Activated CD4-positive, CD25-positive, alpha-beta regulatory T cell treated with anti-CD3 and anti-CD28 coated beads, Interleukin-2, amount 50 U/mL, for 24 hours (primary cell): ENCODE results near the gene EPHB1.

Experiments
- ATAC-seq, 2 donors: fragments of 150-1000 bp; cut with Tn5 transposase; one replicate each; pipeline ENCODE4 v1.10.0; 2021; ENCODE audit warnings: mild to moderate bottlenecking in 1 of 2, moderate library complexity in 1 of 2

Gene EPHB1

GRCh38 chr3:134794950-134795745 is at the start of gene EPHB1:
Gene EPHB1 (plus strand): TSS chr3:134795260.
- ATAC-seq = peak; percentile 73

DNA sequence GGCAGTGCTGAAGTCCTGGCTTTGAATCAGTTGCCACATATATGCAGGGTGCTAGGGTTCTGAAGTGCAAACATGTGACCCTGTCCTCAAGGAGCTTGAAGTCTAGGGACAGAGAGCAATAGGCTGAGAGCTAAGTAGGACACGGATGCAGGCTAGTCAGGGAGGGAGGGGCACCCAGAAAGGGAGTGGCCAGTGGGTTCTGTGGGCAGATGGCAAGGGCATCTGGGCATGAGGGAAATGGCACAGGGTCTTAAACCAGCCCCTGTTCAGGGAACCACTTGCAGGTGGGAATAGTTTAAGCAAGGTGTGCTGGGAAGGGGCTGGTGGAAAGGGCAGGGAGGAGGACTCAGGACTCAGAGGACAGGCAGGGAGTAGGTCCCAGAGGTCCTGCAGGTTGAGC is 46.4 kb upstream of the EPHB1 start:
- no peak for ATAC-seq

DNA sequence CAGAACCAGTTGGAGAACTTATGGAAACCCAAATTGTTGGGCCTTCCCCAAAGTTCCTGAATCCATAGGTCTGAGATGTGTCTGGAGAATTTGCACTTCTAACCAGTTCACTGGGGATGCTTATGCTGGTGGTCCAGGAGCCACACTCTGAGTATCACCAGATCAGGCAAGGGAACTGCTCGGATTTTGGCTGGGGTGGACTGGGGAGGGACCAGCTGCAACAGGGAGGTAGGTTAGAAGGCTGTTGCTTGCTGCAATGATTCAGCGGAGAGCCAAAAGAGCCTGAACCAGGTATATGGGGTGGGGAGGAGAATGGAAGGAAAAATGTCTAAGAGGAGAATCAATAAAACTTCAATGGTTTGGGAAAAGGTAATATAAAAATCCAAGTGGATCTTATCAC is 45.9 kb upstream of the EPHB1 start:
- ATAC-seq = no peak

- no peak for ATAC-seq
Measured at GRCh38 chr3:134749802-134750553, 45.1 kb upstream of the EPHB1 start.

DNA sequence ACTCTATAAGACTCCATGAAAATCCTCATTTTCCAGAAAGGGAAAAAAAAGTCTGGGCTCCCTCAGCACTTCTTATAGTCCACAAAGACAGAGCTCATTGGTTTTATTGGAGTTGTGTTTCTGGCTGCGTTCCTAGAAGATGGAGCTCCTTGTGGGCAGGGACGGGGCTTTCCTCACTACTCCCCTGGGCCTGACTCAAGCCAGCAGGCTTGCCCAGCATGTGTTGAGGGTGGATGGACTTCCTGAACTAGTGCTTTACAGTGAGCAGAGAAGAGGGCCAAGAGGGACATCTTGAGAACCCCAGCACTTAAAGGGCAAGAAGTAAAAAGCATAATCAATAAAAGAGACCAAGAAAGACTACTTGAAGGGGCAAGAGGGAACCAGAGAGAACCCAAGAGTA is 43.2 kb upstream of the EPHB1 start:
- ATAC-seq = no peak

- ATAC-seq = no peak
Measured at GRCh38 chr3:134752761-134753461, 42.1 kb upstream of the EPHB1 start.

- ATAC-seq = no peak
Measured at GRCh38 chr3:134753999-134754742, 40.9 kb upstream of the EPHB1 start.

GRCh38 chr3:134754768-134755559 is 40.1 kb upstream of the EPHB1 start:
- ATAC-seq = no peak

- ATAC-seq = no peak
Measured at GRCh38 chr3:134755821-134756220, 39.2 kb upstream of the EPHB1 start.

GRCh38 chr3:134757549-134758069 is 37.5 kb upstream of the EPHB1 start:
- ATAC-seq = no peak

DNA sequence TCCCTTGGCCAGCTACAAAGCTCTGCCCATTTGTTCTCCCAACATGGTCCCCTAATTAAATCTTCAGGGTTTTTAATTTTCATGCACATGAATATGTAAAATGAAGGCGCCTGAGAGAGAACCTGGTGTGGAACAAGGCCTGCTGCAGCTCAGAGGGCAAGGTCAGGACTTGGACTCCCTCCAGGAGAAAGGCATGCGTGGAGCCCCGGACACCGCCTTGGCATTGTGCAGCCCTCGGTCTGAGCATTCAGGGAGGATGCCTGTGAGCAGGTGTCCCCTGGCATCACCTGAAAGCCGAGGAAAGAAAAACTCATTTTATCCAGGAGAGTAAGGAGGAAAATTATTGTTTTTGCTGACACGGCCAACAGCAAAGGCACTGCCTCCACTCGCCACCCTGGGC is 33.8 kb upstream of the EPHB1 start:
- ATAC-seq = no peak

GRCh38 chr3:134762016-134762415 is 33.0 kb upstream of the EPHB1 start:
- no peak for ATAC-seq

- ATAC-seq = no peak
Measured at GRCh38 chr3:134765468-134765867, 29.6 kb upstream of the EPHB1 start.

DNA sequence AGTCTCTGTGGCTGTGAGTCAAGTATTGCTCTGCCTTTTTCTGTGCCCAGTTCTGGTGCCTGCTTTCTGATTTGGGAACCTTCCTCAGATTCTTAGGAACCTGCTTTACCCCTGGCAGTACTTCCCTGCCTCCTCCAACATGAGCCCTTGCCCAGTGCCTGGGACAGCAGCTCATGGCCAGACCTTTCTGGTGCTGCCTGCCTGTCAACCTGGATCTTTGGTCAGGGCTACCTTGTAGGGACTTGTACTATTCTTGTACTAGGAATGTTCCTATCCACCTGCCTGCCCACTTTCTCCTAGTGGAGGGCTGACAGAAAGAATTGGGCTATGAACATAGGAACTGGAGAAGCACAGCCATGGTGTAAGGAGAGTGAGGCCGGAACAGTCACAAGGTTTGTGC is 28.8 kb upstream of the EPHB1 start:
- ATAC-seq = no peak

DNA sequence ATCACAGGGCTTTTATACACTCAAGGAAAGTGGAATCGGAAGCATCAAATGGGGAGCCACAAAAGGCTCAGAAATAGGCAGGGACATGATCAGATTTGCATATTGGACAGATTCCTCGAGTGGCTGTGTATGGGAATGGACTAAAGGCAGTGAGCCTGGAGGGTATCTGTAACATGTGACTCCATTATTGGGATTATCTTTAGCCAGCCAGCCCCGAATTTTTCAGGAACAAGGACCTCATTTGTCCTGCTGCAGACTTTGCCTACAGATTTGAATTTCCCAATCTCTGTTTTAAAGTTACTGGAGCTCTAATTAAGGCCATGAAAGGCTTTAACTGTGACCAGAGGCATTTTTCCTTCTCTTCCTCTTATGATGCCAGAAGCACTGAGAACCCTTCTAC is 26.9 kb upstream of the EPHB1 start:
- no peak for ATAC-seq

DNA sequence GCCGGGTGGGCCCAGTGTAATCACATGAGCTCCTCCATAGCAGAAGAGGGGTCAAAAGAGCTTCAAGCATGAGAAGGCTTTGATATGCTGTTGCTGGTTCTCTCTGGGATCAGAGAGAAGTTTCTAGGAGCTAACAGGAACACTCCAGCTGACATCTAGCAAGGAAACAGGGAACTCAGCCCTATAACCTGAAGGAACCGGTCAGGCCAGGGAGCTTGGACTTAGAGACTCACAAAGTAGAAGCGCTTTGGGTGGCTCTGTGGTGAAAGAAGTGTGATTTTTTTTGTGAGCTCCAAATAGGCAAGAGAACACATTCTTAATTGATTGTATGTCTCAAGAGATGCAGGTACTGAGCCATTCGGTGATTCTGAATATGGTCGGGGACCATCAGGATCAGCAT is 26.2 kb upstream of the EPHB1 start:
- no peak for ATAC-seq

GRCh38 chr3:134769287-134769868 is 25.7 kb upstream of the EPHB1 start:
- ATAC-seq = no peak

- ATAC-seq = no peak
Measured at GRCh38 chr3:134772011-134772410, 23.0 kb upstream of the EPHB1 start.

- no peak for ATAC-seq
Measured at GRCh38 chr3:134772591-134772990, 22.5 kb upstream of the EPHB1 start.

GRCh38 chr3:134775831-134776230 is 19.2 kb upstream of the EPHB1 start:
- ATAC-seq = no peak

DNA sequence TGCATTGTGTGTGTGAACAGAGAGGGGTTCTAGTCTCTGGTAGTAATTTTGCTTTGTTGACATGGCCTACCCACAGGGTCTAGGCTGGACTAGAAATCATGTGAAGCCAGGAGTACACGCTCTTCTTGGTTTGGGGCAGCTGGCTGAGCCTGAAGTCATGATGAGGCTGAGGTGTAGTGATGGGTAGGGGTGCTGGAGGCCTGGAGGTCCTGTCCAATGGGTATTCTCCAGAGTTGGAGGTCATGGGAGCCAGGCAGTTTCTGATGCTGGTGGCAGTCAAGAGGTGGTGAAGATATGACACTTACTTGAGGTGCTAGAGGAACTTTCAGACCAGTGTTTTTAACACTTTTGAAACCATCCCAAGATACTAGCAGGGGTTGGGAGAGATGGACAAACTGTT is 18.5 kb upstream of the EPHB1 start:
- no peak for ATAC-seq
